Measurements from ENCODE around the gene MINDY1.

MINDY1 gene

GRCh38 chr1:150985179-150985825 is 21.4 kb downstream of the MINDY1 start:
- DNase-seq = peak; percentile 50

- DNase-seq = peak; percentile 74
Observed at GRCh38 chr1:150981805-150982712, 24.6 kb downstream of the MINDY1 start, which contains the start of gene ANXA9. Gene ANXA9, plus strand, starts transcription at chr1:150982292. Its CDS starts 814 bp downstream, at chr1:150983106.

- DNase-seq = peak; percentile 87
Observed at GRCh38 chr1:150981177-150981804, 25.4 kb downstream of the MINDY1 start.

- peak; percentile 91 for DNase-seq
Observed at GRCh38 chr1:150979092-150980056, 27.3 kb downstream of the MINDY1 start.

- peak; percentile 95 for DNase-seq
Observed at GRCh38 chr1:150976879-150977694, 29.6 kb downstream of the MINDY1 start.

GRCh38 chr1:150976401-150976821 is 30.3 kb downstream of the MINDY1 start:
- peak; percentile 23 for DNase-seq

GRCh38 chr1:150974580-150975478 is 31.9 kb downstream of the MINDY1 start, which contains the start of gene CERS2:
Gene CERS2, minus strand, starts transcription at chr1:150974835. Its CDS starts 5,745 bp downstream, at chr1:150969090.
- peak; percentile 93 for DNase-seq

- peak; percentile 67 for DNase-seq
Observed at GRCh38 chr1:150973836-150974579, 32.7 kb downstream of the MINDY1 start.

GRCh38 chr1:150973258-150973835 is 33.4 kb downstream of the MINDY1 start:
- no peak for DNase-seq

GRCh38 chr1:150972417-150972940 is 34.2 kb downstream of the MINDY1 start:
- DNase-seq = no peak

GRCh38 chr1:150971583-150972416 is 34.9 kb downstream of the MINDY1 start:
- DNase-seq = no peak

GRCh38 chr1:150970808-150971582 is 35.7 kb downstream of the MINDY1 start:
- DNase-seq = no peak

- no peak for DNase-seq
Observed at GRCh38 chr1:150969626-150970025, 37.1 kb downstream of the MINDY1 start.

GRCh38 chr1:150968491-150968890 is 38.2 kb downstream of the MINDY1 start:
- no peak for DNase-seq

- DNase-seq = no peak
Observed at GRCh38 chr1:150967936-150968335, 38.8 kb downstream of the MINDY1 start.

GRCh38 chr1:150966011-150966410 is 40.7 kb downstream of the MINDY1 start:
- no peak for DNase-seq

- DNase-seq = no peak
Observed at GRCh38 chr1:150965605-150966004, 41.1 kb downstream of the MINDY1 start.

Measured in DMS53 (cell line).